VCaP (cell line): ENCODE results near the gene ENHO.

Experiments used
- H3K27ac ChIP-seq: fragments of 450-650 bp; 2 replicates; pipeline ENCODE4 v1.5.1; 2017
- CTCF ChIP-seq: fragments of 450-650 bp; conservative IDR thresholded peaks from 2 replicates; pipeline ENCODE4 v1.5.1; 2017; ENCODE audit warnings: mild to moderate bottlenecking, moderate library complexity

The ENHO gene

DNA sequence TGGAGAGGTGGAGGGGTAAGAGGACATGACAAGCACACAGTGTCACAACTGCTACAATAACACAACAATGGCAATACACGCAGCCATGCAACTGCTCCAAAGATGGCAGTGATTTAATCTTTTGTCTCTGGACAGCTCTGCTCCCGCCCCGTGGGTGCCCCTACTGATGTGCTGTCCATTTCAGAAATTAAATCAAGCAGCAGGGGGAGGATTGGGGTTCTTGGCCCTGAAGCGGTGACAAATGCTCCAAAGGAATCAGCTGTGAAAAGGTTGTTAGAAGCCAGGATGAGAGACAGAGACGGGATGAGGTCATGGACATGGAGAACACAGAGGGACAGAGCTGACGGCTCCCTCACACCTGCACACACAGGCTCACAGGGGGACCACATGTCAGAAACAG lies 44.2 kb upstream of the ENHO start:
- no peak overlapping the region for H3K27ac ChIP-seq
- TF ChIP-seq CTCF, result no peak

DNA sequence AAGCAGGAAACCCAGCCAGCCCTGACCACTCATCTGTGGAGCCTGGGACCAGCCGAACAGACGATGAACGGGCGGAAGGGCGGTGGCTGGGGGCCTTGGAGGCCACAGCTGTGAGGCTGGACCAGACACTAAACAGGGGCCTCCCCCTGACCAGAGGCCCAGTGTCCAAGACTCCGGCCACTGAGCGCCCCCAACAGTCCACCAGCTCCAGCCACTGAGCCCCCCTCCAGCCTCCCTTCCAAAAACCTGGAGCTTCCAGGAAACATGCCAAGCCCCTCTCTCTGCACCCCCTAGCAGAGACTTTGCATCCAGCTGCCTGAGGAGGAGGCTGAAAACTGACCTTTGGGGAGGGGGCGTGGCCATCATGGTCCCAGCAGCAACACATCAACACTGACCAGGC lies 43.5 kb upstream of the ENHO start:
- no peak for TF ChIP-seq CTCF
- H3K27ac ChIP-seq, result no peak overlapping the region

DNA sequence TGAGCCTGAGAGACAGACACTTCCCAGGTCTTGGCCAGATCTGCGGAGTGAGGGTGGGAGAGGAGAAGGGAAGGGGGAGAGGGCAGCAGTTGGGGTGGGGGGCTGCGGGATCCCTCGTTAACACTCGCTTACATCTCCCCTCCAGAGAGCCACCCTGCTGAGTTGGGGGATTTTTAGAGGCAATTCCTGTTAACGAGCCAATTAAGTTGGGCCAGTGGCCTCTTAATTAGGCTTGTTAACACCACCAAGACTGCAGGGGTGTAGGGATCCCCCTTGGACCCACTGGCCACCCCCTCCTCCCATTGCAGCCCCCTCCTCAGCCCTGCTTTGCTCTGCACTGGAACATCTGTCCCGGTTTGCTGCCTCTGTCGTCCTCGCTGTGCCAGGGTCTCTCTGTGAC lies 43.1 kb upstream of the ENHO start:
- no peak overlapping the region for H3K27ac ChIP-seq
- no peak for TF ChIP-seq CTCF

DNA sequence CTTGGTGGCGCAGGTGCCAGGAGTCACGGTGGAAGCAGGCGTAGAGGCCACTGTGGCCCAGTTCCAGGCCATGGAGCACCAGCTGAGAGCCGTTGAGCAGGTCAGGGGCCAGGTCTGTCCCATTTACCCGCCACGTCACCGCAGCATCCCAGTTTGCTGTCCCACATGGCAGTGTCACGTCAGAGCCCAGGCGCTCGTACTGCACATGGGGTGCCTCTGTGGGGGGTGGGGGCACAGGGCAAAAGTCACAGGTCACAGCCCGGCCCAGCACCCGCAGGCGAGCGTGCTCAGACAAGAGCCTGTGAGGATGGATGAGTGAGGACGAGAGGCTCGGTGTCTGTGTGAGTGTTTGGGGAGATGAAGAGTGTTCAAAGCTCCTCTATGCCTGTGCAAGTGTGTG lies 41.8 kb upstream of the ENHO start:
- H3K27ac ChIP-seq, result no peak overlapping the region
- no peak for TF ChIP-seq CTCF

DNA sequence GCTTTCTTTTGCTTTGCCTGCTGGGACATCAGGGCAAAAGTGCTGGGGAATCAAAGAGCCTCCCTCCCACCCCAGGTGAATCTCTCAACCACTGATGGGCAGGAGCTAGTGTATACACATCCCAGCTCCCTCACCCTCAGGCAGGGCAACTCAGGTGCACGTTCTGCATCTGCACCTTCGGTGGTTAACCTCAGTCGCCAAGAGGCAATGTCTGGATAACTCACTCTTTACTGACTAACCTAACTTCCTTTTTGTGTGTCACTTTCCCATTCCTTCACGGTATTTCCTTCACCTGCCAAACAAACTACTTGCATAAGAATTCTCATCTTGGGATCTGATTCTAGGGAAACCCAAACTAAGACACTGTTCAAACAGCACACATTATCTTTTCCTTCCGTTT lies 40.5 kb upstream of the ENHO start:
- H3K27ac ChIP-seq, result no peak overlapping the region
- TF ChIP-seq CTCF, result no peak

DNA sequence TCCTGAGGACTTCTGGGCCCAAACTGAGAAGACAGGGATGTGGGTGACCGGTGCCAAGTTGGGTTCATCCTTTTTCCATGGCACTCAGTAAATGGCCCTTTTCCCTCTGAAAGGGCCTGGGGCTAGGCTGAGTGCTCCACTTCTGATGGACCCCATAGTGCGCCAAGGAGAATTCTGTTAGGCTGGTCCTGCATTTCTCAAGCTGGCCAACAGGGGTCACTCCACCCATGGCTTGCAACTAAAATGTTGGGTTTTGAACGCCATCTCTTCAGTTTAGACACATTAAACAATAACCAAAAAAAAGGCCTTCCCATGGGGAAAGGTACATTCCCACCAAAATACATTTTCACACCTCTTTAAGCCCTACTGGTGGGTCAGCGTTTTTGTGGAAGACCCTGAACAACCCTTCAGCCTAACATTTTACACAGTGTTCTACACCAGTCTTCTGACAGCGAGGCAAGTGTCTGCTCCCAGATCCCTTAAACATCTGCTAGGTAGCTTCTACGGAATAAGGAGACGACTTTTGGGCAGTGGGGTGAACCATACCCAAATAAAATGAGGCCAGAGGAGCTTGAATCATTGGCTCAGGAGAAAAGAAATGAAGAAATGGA lies 39.5 kb upstream of the ENHO start:
- no peak overlapping the region for H3K27ac ChIP-seq
- TF ChIP-seq CTCF, result peak; percentile 56

DNA sequence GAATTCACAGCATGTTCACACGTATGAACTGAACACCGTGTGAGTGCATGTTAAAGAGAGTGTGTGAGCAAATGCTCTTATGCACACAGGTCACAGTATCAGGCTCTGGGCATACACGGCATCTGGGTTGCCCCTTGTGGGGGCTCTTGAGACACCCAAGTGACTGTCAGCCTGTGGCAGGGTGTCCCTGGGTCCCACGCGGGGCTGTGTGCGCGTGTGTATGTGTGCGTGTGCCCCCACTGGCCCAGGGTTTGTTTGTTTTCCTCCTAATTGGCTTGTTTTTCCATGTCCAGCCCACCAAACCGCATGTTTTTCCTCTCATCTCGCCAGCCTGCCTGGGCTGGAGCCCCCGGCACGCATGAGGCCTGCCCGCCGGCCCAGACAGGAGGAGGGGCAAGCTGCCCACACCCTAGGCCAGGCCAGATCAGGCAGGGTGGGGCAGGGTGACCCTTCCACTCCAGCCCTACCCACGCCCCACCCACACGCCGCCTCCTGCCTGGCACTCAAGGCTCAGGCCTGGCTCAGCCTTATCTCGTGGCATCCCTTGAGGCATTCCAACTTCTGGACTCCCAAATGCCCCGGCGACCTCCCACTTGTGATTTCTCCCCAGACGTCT lies 37.9 kb upstream of the ENHO start:
- TF ChIP-seq CTCF, result no peak
- no peak overlapping the region for H3K27ac ChIP-seq
